ENCODE measurements around the gene CFAP74.

Gene CFAP74

GRCh38 chr1:2043886-2044285, 40.3 kb upstream of the CFAP74 start:
- TF ChIP-seq CTCF (IDR thresholded peaks at IDR 0.05): no peak

- no peak for TF ChIP-seq CTCF (IDR thresholded peaks at IDR 0.05)
Measured at GRCh38 chr1:2042830-2043773, 39.5 kb upstream of the CFAP74 start.

- TF ChIP-seq CTCF (IDR thresholded peaks at IDR 0.05): no peak
Measured at GRCh38 chr1:2041887-2042286, 38.3 kb upstream of the CFAP74 start.

DNA sequence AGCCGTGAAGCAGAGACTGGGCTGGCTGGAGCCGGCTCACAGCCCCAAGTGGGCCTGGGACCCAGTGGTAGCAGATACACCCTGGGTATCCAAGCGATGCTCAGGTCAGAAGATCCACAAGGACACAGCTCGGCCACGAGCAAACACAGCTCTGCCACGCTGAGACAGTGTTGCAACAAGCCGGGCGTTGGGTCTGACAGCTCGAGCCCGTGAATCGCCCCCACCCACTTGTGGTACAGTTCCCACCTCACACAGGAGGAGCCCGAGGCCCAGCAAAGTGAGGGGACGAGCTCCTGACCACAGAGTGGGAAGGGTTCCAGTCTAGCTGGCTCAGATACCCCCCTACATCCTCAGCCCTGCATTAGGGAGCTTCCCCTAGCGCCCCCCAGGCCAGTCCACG, 37.7 kb upstream of the CFAP74 start:
- no peak for TF ChIP-seq CTCF (IDR thresholded peaks at IDR 0.05)

GRCh38 chr1:2039251-2039650, 35.7 kb upstream of the CFAP74 start:
- TF ChIP-seq CTCF (IDR thresholded peaks at IDR 0.05): no peak

DNA sequence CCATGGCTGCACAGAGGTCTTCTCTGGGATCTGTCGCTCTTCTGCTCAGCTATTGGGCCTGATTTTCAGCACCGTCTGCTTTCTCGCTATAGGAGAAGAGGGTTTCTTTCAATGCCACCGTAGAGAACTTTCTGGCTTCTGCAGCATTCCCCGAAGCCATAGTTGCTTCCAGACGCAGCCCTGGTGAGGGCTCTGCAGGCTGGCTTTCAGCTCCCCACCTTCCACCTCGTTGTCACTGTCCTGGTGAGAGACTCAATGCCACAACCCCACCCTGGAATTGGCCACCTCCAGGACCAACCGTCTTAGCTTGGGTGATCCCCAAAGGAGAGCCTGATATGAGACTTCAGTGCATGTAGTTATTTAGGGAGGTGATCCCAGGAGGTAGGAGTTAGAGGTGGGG, 34.6 kb upstream of the CFAP74 start:
- TF ChIP-seq CTCF (IDR thresholded peaks at IDR 0.05): no peak

DNA sequence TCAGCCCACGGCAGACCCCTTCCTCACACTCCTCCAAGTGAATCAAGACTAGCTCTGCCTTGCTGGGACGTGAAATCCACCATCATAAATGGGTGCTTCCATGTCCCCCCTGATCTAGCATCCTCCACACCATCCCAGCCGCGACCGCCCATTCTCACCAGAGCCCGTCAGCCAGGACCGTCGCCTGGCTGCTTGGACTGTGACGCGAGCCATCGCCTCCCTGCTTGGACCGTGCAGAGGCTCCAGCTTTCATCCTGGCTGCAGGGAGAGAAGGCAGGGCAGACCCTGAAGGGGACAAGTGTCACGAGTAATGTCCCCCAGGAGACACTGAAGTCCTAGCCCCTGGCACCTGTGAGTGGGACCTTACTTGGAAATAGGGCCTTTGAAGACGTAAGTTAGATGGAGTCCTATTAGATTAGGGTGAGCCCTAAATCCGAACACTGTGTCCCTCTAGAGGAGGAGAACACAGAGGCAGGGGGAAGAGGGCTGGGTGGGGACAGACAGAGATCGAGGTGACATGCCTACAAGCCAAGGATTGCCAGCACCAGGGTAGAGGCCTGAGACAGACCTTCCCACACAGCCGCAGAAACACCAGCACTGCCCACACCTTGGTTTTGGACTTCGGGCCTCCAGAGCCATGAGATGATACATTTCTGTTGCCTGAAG, 33.9 kb upstream of the CFAP74 start:
- TF ChIP-seq CTCF (IDR thresholded peaks at IDR 0.05): no peak

Measured in LNCAP (cell line).